K562 (cell line): Measurements from ENCODE around the gene ZNF672. TPM values are rescaled to one million over a fixed set of nuclear protein-coding genes. Genes with fewer than 3 reads are reported as not detected.

Experiments
- ATAC-seq: fragments of 200-7000 bp; cut with Tn5 transposase; 3 replicates; pipeline ENCODE4 v1.9.1; 2020; ENCODE audit warnings: moderate library complexity
- BruUV-seq: library from RNA; stranded (reverse); fragments of 400-500 nt; replicated peaks from 2 replicates; lab custom pipeline; 2021; lab: Mats Ljungman, UMichigan
- CTCF ChIA-PET: fragments of 300-600 bp; formaldehyde crosslinking; extraction: SDS; loops from one replicate; lab custom pipeline; 2021; ENCODE audit warnings: low intra/inter-chr PET ratio; lab: Yijun Ruan, JAX
- POLR2A ChIA-PET: fragments of 300-600, 350-650 bp; sonication (Branson Sonifier 250); formaldehyde crosslinking; extraction: SDS; loops from one replicate; lab custom pipeline; 2021; ENCODE audit warnings: antibody characterized with exemption, inconsistent platforms; lab: Yijun Ruan, JAX
- DNase-seq, 4 experiments: peaks; one replicate each; pipeline versions ENCODE4 v3.0.0 to v3.0.0-alpha.2; 2011 to 2018; ENCODE audit warnings: low spot score in 3 of 4, mixed read lengths in 3 of 4; ENCODE audit errors: extremely low read depth in 1 of 4
- FAIRE-seq: peaks from 2 replicates; lab custom pipeline; 2011; peaks lifted over from hg19 to GRCh38; lab: Jason Lieb, UNC
- H2AFZ ChIP-seq: 2 replicates; pipeline ENCODE4 v1.6.0; 2011; ENCODE audit warnings: low read depth, low read length, control low read depth, inconsistent platforms
- H3K27ac ChIP-seq: fragments of 200-600 bp; 3 replicates; pipeline ENCODE4 v1.8.0; 2011; ENCODE audit warnings: low read depth, mild to moderate bottlenecking, control low read depth, inconsistent platforms, low read length, moderate library complexity, mixed read lengths; ENCODE audit errors: extremely low read depth
- H3K27me3 ChIP-seq, 2 experiments: fragments of 300-600 bp in 1 of 2; 2 replicates in 1 of 2; 3 replicates in 1 of 2; pipeline versions ENCODE4 v1.6.0 to v1.8.0; 2011; ENCODE audit warnings: inconsistent platforms in 2 of 2, low read length in 2 of 2, mild to moderate bottlenecking in 1 of 2, mixed read lengths in 1 of 2, moderate library complexity in 1 of 2; ENCODE audit not compliant: control insufficient read depth in 2 of 2, insufficient read depth in 2 of 2
- H3K36me3 ChIP-seq: fragments of 300-600 bp; 3 replicates; pipeline ENCODE4 v1.8.0; 2011; ENCODE audit warnings: mild to moderate bottlenecking, low read length, inconsistent platforms; ENCODE audit not compliant: control insufficient read depth, insufficient read depth
- H3K4me1 ChIP-seq, 2 experiments: fragments of 200-600 bp in 1 of 2; replicated peaks in 1 of 2; 2 replicates in 1 of 2; 3 replicates in 1 of 2; pipeline versions ENCODE4 v1.5.1 to v1.8.0; 2011; ENCODE audit warnings: inconsistent platforms in 2 of 2, low read length in 2 of 2, mild to moderate bottlenecking in 1 of 2, mixed read lengths in 1 of 2, moderate library complexity in 1 of 2; ENCODE audit not compliant: control insufficient read depth in 2 of 2, insufficient read depth in 2 of 2
- H3K4me2 ChIP-seq: 2 replicates; pipeline ENCODE4 v1.6.1; 2011; ENCODE audit warnings: low read length, control low read depth, inconsistent platforms, mixed read lengths; ENCODE audit not compliant: insufficient read depth
- H3K4me3 ChIP-seq: fragments of 200-600 bp; sonication (generic), shearing (Covaris generic); 2 replicates; pipeline ENCODE4 v1.5.1; 2016; ENCODE audit warnings: control low read depth, inconsistent platforms
- H3K79me2 ChIP-seq: fragments of 200-600 bp; 3 replicates; pipeline ENCODE4 v1.8.0; 2011; ENCODE audit warnings: low read length, inconsistent platforms; ENCODE audit not compliant: control insufficient read depth, insufficient read depth
- H3K9ac ChIP-seq, 2 experiments: 2 replicates each; pipeline versions ENCODE4 v1.6.0 to v1.6.1; 2011; ENCODE audit warnings: low read depth in 2 of 2, low read length in 2 of 2, control low read depth in 1 of 2, inconsistent platforms in 1 of 2, mild to moderate bottlenecking in 1 of 2, mixed read lengths in 1 of 2; ENCODE audit not compliant: insufficient read depth in 1 of 2
- H3K9me1 ChIP-seq: one replicate; pipeline ENCODE4 v1.6.0; 2011; ENCODE audit warnings: inconsistent platforms, mild to moderate bottlenecking, low read length, moderate library complexity; ENCODE audit not compliant: control insufficient read depth, insufficient read depth
- H3K9me3 ChIP-seq: replicated peaks from 2 replicates; pipeline ENCODE4 v1.5.1; 2011; ENCODE audit warnings: low read depth, low read length, inconsistent platforms; ENCODE audit not compliant: control insufficient read depth, insufficient read depth
- H4K20me1 ChIP-seq: replicated peaks from 2 replicates; pipeline ENCODE4 v1.6.1; 2011; ENCODE audit warnings: low read length, inconsistent platforms, mixed read lengths; ENCODE audit not compliant: control insufficient read depth, insufficient read depth
- E2F6 ChIP-seq, 2 experiments: IDR thresholded peaks; 2 replicates each; pipeline ENCODE4 v1.6.1; 2011; ENCODE audit warnings: borderline replicate concordance in 1 of 2, control low read depth in 1 of 2, low read depth in 1 of 2, low read length in 1 of 2, mild to moderate bottlenecking in 1 of 2, mixed read lengths in 1 of 2, moderate library complexity in 1 of 2; ENCODE audit not compliant: insufficient read depth in 1 of 2, insufficient read length in 1 of 2, poor library complexity in 1 of 2, severe bottlenecking in 1 of 2; ENCODE audit errors: extremely low read depth in 1 of 2
- HNRNPH1 ChIP-seq: fragments of 200-400 bp; formaldehyde crosslinking; optimal IDR thresholded peaks from 2 replicates; pipeline ENCODE3; 2017; ENCODE audit warnings: low read depth, mild to moderate bottlenecking, low read length, moderate library complexity
- SMARCB1 ChIP-seq: IDR thresholded peaks from 2 replicates; pipeline ENCODE4 v1.6.1; 2011; ENCODE audit warnings: improper control_type of control experiment, low read depth; ENCODE audit not compliant: insufficient read length
- TOE1 ChIP-seq, 2 experiments: fragments of 450-650 bp in 1 of 2; sonication (generic) in 1 of 2; formaldehyde crosslinking in 1 of 2; IDR thresholded peaks; 2 replicates each; pipeline versions ENCODE4 v1.7.1 to v1.8.0; 2016 to 2022; ENCODE audit warnings: borderline replicate concordance in 2 of 2, mild to moderate bottlenecking in 2 of 2, antibody characterized with exemption in 1 of 2, inconsistent platforms in 1 of 2, low read depth in 1 of 2, missing genetic modification reagents in 1 of 2, moderate library complexity in 1 of 2
- ZFP36 ChIP-seq: fragments of 150-350 bp; IDR thresholded peaks from 2 replicates; pipeline ENCODE4 v1.6.1; 2018; ENCODE audit warnings: low read length, low read depth; ENCODE audit not compliant: partially characterized antibody
- ZNF507 ChIP-seq: conservative IDR thresholded peaks from 2 replicates; pipeline ENCODE4 v1.6.1; 2017; ENCODE audit warnings: missing genetic modification characterization, missing compliant biosample characterization
- ZNF561 ChIP-seq: fragments of 450-650 bp; formaldehyde crosslinking; conservative IDR thresholded peaks from 2 replicates; pipeline ENCODE4 v1.4.0; 2020; ENCODE audit warnings: mild to moderate bottlenecking, moderate library complexity
- WGBS: fragments of 100-300 bp; shearing (Covaris generic); methylation state at CpG from one replicate; pipeline ENCODE4 v1.1.6; 2016; ENCODE audit warnings: low coverage, mixed read lengths; ENCODE audit not compliant: insufficient coverage; ENCODE audit errors: missing lambda C conversion rate; 5-methylcytosine and 5-hydroxymethylcytosine counted together
- in situ Hi-C: fragments of 300-500 bp; cut with MboI; formaldehyde crosslinking; loops from 4 replicates; pipeline ENCODE4 v1.15.0; 2018; ENCODE audit warnings: inconsistent platforms, mixed read lengths
- intact Hi-C: fragments of 100-400 bp; cut with micrococcal nuclease; formaldehyde crosslinking; loops from 2 replicates; pipeline ENCODE4 v1.14.2; 2022
- polyA plus RNA-seq, 8 experiments: library from polyadenylated mRNA; depleted of rRNA in 4 of 8; stranded (reverse) in 5 of 8; unstranded in 3 of 8; fragments of >200 nt; fragmentation: Nextera tagmentation in 2 of 8; fragmentation: Illumina TruSeq in 1 of 8; extraction: Ambion mirVana in 2 of 8; extraction: Trizol in 1 of 8; gene quantifications; 2 replicates each; pipeline versions ENCODE4 v1.2.1 to v1.2.3, GENCODE V29; 2011 to 2014; ENCODE audit warnings: inconsistent platforms in 1 of 8, missing spikeins in 1 of 8
- total RNA-seq, 7 experiments: library from RNA; depleted of rRNA in 6 of 7; stranded (reverse); fragments of >200 nt in 6 of 7; fragmentation: Illumina TruSeq in 2 of 7; extraction: Trizol in 2 of 7; gene quantifications; 2 replicates each; pipeline versions ENCODE4 v1.2.1 to v1.2.3, GENCODE V29; 2011 to 2021; ENCODE audit warnings: low replicate concordance in 1 of 7
- TF ChIP-seq, protein P1 (sequence below): fragments of 450-650 bp; IDR thresholded peaks from 2 replicates; pipeline ENCODE4 v1.6.1; 2017; ENCODE audit warnings: antibody characterized with exemption, mild to moderate bottlenecking
- TF ChIP-seq, protein P2 (sequence below): fragments of 250-450 bp; sonication (Bioruptor Pico); IDR thresholded peaks from 2 replicates; pipeline ENCODE4 v1.4.0; 2020; ENCODE audit warnings: mild to moderate bottlenecking

Gene ZNF672
- total and polyA plus RNA-seq, 9 of the 15 experiments (the other 6 are each of a cell fraction or from before 2014, with no cell fraction given), result 1.9 to 57.9 (median 24.1) TPM

DNA sequence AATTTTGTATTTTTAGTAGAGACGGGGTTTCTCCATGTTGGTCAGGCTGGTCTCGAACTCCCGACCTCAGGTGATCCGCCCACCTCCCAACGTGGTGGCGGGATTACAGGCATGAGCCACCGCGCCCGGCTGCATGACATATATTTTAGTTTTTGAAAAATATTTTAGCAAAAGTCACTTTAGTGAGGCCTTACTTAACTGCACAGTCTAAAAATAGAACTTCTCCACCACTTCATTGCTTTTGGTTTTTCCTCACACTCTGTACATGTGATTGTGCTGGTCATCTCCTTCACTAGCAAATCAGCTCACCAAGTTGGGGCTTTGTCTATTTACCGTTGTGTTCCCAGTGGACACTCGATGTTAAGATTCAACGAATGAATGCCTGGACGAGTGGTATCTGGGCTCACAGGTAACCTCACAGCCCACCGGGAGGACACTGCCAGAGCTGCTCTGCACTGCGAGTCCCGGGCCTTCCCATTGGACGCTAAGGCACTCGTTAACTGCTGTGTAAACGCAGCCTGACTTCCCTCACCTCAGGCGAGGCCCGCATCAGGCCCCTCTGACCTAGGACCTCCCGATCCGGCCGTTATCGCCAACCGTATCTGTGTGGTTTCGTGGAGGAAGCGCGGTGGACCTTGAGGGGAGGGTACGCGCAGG is 34.9 kb downstream of the ZNF672 start:
- Histone ChIP-seq H4K20me1 (no peaks in the 10 kb centered on the region), H3K4me2 (peak overlapping the region; percentile 99), H3K79me2 (no peaks in the 10 kb centered on the region), H3K9ac (peak overlapping the region; percentile 97 to 99), H2AFZ (peak overlapping the region; percentile 99), H3K4me1 (peaks cover 17 to 21% of the 10 kb centered on the region in 2 experiments), H3K27ac (peak overlapping the region; percentile 98), H3K27me3 (no peaks in the 10 kb centered on the region), H3K9me3 (no peaks in the 10 kb centered on the region), H3K36me3 (no peaks in the 10 kb centered on the region), H3K4me3 (peak overlapping the region; percentile 79), H3K9me1 (no peaks in the 10 kb centered on the region)
- ATAC-seq (peak; percentile 86), DNase-seq (peak; percentile 68 to 89 (median 73)), FAIRE-seq (no peak)
- in situ Hi-C loops, result no loop called here
- intact Hi-C loops, result loop anchor here (1.0 kb wide), 3 partner anchors 12 to 33 kb away; partner anchors contain the start of genes PGBD2 and ZNF692
- ChIA-PET CTCF (no interaction called here), POLR2A (interaction anchor here (0.5 to 8.6 kb wide), 9 partner anchors 10 to 124 kb away, joined by 3 to 71 read pairs (median 4); partner anchors contain the start of genes ZNF672 and ZNF692)
- WGBS, result 2% methylated on average over 31 of the region's 31 CpGs
- BruUV-seq, result TSS peak; percentile 92
- TF ChIP-seq E2F6 (IDR thresholded peaks at IDR 0.05; ENCODE audit: borderline replicate concordance in 1 of 2, extremely low read depth in 1 of 2, insufficient read depth in 1 of 2, insufficient read length in 1 of 2, low read depth in 1 of 2, low read length in 1 of 2, poor library complexity in 1 of 2, severe bottlenecking in 1 of 2) (peak; percentile 21 to 54), HNRNPH1 (no peak), ZNF507 (tag) (no peak), ZFP36 (peak; percentile 30), SMARCB1 (no peak), TOE1 (IDR thresholded peaks at IDR 0.05; ENCODE audit: borderline replicate concordance) (no peak), TOE1 (CRISPR knock-in tag; IDR thresholded peaks at IDR 0.05; ENCODE audit: borderline replicate concordance, low read depth) (no peak), ZNF561 (no peak)
- TF ChIP-seq, protein P1, sequence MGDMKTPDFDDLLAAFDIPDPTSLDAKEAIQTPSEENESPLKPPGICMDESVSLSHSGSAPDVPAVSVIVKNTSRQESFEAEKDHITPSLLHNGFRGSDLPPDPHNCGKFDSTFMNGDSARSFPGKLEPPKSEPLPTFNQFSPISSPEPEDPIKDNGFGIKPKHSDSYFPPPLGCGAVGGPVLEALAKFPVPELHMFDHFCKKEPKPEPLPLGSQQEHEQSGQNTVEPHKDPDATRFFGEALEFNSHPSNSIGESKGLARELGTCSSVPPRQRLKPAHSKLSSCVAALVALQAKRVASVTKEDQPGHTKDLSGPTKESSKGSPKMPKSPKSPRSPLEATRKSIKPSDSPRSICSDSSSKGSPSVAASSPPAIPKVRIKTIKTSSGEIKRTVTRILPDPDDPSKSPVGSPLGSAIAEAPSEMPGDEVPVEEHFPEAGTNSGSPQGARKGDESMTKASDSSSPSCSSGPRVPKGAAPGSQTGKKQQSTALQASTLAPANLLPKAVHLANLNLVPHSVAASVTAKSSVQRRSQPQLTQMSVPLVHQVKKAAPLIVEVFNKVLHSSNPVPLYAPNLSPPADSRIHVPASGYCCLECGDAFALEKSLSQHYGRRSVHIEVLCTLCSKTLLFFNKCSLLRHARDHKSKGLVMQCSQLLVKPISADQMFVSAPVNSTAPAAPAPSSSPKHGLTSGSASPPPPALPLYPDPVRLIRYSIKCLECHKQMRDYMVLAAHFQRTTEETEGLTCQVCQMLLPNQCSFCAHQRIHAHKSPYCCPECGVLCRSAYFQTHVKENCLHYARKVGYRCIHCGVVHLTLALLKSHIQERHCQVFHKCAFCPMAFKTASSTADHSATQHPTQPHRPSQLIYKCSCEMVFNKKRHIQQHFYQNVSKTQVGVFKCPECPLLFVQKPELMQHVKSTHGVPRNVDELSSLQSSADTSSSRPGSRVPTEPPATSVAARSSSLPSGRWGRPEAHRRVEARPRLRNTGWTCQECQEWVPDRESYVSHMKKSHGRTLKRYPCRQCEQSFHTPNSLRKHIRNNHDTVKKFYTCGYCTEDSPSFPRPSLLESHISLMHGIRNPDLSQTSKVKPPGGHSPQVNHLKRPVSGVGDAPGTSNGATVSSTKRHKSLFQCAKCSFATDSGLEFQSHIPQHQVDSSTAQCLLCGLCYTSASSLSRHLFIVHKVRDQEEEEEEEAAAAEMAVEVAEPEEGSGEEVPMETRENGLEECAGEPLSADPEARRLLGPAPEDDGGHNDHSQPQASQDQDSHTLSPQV, result peak; percentile 72
- TF ChIP-seq, protein P2, sequence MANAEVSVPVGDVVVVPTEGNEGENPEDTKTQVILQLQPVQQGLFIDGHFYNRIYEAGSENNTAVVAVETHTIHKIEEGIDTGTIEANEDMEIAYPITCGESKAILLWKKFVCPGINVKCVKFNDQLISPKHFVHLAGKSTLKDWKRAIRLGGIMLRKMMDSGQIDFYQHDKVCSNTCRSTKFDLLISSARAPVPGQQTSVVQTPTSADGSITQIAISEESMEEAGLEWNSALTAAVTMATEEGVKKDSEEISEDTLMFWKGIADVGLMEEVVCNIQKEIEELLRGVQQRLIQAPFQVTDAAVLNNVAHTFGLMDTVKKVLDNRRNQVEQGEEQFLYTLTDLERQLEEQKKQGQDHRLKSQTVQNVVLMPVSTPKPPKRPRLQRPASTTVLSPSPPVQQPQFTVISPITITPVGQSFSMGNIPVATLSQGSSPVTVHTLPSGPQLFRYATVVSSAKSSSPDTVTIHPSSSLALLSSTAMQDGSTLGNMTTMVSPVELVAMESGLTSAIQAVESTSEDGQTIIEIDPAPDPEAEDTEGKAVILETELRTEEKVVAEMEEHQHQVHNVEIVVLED (CRISPR knock-in tag), result no peak
